Subcutaneous abdominal adipose tissue (tissue), 5 donors: ENCODE data around the gene HES1.

Source experiments
- H3K27ac ChIP-seq: one replicate; pipeline ENCODE4 v1.7.0; 2013; ENCODE audit warnings: low read depth, mild to moderate bottlenecking, inconsistent platforms, low read length, moderate library complexity
- H3K27me3 ChIP-seq, 5 donors: one replicate each; pipeline ENCODE4 v1.7.0; 2013; ENCODE audit warnings: low read length in 5 of 5, inconsistent platforms in 1 of 5; ENCODE audit not compliant: control insufficient read depth in 5 of 5, insufficient read depth in 4 of 5
- H3K36me3 ChIP-seq, 5 donors: one replicate each; pipeline ENCODE4 v1.7.0; 2013; ENCODE audit warnings: low read length in 5 of 5; ENCODE audit not compliant: control insufficient read depth in 5 of 5, insufficient read depth in 5 of 5
- H3K4me1 ChIP-seq, 5 donors: one replicate each; pipeline ENCODE4 v1.7.0; 2013; ENCODE audit warnings: low read length in 5 of 5, mild to moderate bottlenecking in 3 of 5, moderate library complexity in 1 of 5; ENCODE audit not compliant: control insufficient read depth in 5 of 5, insufficient read depth in 5 of 5
- H3K4me3 ChIP-seq, 5 donors: one replicate each; pipeline ENCODE4 v1.7.0; 2013; ENCODE audit warnings: low read length in 5 of 5, low read depth in 1 of 5
- H3K9ac ChIP-seq, 5 donors: one replicate each; pipeline ENCODE4 v1.7.0; 2013; ENCODE audit warnings: low read length in 5 of 5, mild to moderate bottlenecking in 4 of 5, moderate library complexity in 3 of 5
- H3K9me3 ChIP-seq, 5 donors: one replicate each; pipeline ENCODE4 v1.7.0; 2013; ENCODE audit warnings: low read length in 5 of 5; ENCODE audit not compliant: control insufficient read depth in 5 of 5
- donor health status: healthy.
- donor health status: healthy.
- donor health status: healthy.
- donor health status: healthy.
- donor health status: healthy.

The HES1 gene

GRCh38 chr3:194139071-194139813 is 3.3 kb downstream of the HES1 start:
- Histone ChIP-seq H3K9me3 (peaks cover 0 to 4% (median 0%) of the 10 kb centered on the region in 5 donors), H3K36me3 (peaks cover 0 to 3% (median 0%) of the 10 kb centered on the region in 5 donors), H3K27ac (peak overlapping the region; percentile 18), H3K4me3 (peak overlapping the region in 4 of 5 donors; percentile 12 to 91 (median 69)), H3K27me3 (peaks cover 0 to 12% (median 0%) of the 10 kb centered on the region in 5 donors), H3K4me1 (peaks cover 28 to 74% (median 63%) of the 10 kb centered on the region in 5 donors), H3K9ac (peak overlapping the region in 1 of 5 donors; percentile 38)

DNA sequence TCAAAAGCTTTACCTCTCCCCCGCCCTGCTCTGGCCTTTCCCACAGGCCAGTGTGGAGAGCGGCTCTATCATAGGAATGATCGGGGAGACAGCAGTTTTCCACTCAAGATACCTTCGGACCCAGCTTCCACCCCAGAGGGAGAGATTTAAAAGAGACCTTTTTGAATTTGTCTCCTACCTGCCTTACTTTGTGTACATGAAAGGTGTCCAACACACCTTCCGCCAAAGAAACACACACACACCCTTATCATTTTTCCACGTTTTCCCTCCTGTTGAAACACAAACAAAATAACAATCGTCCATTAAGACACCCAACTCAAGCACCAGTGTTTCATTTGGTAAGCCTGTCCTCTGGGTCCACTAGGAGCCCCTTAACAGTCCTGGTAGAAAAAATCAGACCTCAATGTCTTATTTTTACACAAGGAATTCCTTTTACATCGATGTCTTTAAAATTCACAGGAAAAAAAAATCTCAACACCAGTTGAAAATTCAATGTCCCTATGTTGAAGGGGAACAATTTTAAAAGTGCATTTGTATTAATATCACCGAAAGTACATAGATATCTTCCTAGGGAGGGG is 4.0 kb downstream of the HES1 start:
- peaks cover 0 to 4% (median 0%) of the 10 kb centered on the region in 5 donors for H3K9me3 ChIP-seq
- H3K27me3 ChIP-seq = peaks cover 0 to 12% (median 0%) of the 10 kb centered on the region in 5 donors
- no peak overlapping the region for H3K9ac ChIP-seq
- peaks cover 0 to 3% (median 0%) of the 10 kb centered on the region in 5 donors for H3K36me3 ChIP-seq
- peak overlapping the region; percentile 78 for H3K27ac ChIP-seq
- peaks cover 28 to 74% (median 63%) of the 10 kb centered on the region in 5 donors for H3K4me1 ChIP-seq
- H3K4me3 ChIP-seq = peak overlapping the region in 1 of 5 donors; percentile 12

- peaks cover 0 to 8% (median 0%) of the 10 kb centered on the region in 5 donors for H3K27me3 ChIP-seq
- peaks cover 0 to 3% (median 0%) of the 10 kb centered on the region in 5 donors for H3K36me3 ChIP-seq
- peak overlapping the region in 4 of 5 donors; percentile 47 to 66 (median 56) for H3K4me3 ChIP-seq
- H3K9ac ChIP-seq = peak overlapping the region in 4 of 5 donors; percentile 48 to 69 (median 61)
- H3K9me3 ChIP-seq = peaks cover 0 to 3% (median 0%) of the 10 kb centered on the region in 5 donors
- H3K27ac ChIP-seq = peak overlapping the region; percentile 78
- H3K4me1 ChIP-seq = peaks cover 23 to 65% (median 56%) of the 10 kb centered on the region in 5 donors
Measured at GRCh38 chr3:194140520-194141414, 4.8 kb downstream of the HES1 start.

DNA sequence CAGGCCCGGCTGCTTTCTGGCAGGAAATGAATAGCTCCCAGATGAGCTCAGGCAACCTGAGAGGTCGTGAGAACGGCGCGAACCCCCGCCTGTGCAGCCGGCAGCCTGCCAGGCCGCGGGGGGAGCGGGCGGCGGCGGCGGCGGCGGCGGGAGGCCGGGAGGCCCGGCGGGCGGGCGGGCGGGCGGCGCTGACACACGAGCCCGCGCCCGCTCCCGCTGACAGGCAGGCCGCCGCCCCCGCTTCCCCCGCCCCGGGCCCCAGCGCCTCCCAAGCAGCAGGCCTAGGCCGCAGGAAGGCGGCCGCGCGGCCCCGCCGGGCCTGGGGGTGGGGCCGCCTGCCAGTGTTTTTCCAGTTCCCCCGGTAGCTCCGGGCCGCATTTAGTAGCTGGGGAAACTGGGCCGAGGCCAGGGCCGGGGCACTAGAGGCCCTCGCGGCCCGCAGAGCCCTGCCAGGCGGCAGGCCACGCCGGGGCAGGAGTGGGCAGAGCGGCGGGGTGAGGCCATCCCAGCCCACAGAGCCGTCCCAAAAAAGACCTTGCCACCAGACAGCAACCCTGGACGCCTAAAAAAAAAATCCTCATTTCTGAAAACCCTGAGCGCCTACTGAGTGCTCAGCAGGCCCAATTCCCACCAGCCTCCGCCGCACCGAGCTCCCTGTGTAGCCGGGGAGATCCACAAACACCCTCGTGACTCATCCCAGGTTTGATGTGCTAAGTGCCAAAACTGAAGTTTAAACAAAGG is 5.6 kb downstream of the HES1 start:
- no peaks in the 10 kb centered on the region for H3K36me3 ChIP-seq
- H3K4me3 ChIP-seq = peak overlapping the region in 4 of 5 donors; percentile 24 to 66 (median 52)
- H3K4me1 ChIP-seq = peaks cover 16 to 57% (median 48%) of the 10 kb centered on the region in 5 donors
- H3K27ac ChIP-seq = peak overlapping the region; percentile 95
- peak overlapping the region; percentile 39 to 88 (median 82) for H3K9ac ChIP-seq
- no peaks in the 10 kb centered on the region for H3K9me3 ChIP-seq
- peaks cover 0 to 4% (median 0%) of the 10 kb centered on the region in 5 donors for H3K27me3 ChIP-seq

GRCh38 chr3:194142156-194142910 is 6.4 kb downstream of the HES1 start:
- H3K4me1 ChIP-seq = peaks cover 9 to 50% (median 41%) of the 10 kb centered on the region in 5 donors
- H3K27me3 ChIP-seq = no peaks in the 10 kb centered on the region
- H3K27ac ChIP-seq = peak overlapping the region; percentile 95
- H3K9ac ChIP-seq = peak overlapping the region; percentile 39 to 88 (median 82)
- no peaks in the 10 kb centered on the region for H3K9me3 ChIP-seq
- H3K4me3 ChIP-seq = peak overlapping the region in 4 of 5 donors; percentile 1 to 59 (median 40)
- H3K36me3 ChIP-seq = no peaks in the 10 kb centered on the region

DNA sequence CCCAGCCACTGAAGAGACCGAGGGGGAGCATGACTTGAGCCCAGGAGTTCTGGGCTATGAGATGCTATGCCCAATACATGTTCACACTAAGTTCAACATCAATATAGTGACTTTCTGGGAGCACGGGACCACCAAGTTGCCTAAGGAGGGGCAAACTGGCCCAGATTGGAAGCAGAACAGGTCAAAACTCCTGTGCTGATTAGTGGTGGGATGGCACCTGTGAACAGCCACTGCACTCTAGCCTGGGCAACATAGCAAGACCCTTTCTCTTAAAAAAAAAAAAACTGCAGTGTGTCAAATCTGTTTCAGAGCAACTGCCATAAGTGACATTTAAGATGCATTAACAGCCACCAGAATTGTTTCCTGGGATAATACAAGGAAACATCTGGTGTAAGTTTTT is 9.8 kb downstream of the HES1 start:
- no peak overlapping the region for H3K4me3 ChIP-seq
- no peaks in the 10 kb centered on the region for H3K9me3 ChIP-seq
- peaks cover 9 to 22% (median 16%) of the 10 kb centered on the region in 5 donors for H3K4me1 ChIP-seq
- H3K9ac ChIP-seq = no peak overlapping the region
- H3K36me3 ChIP-seq = no peaks in the 10 kb centered on the region
- peaks cover 0 to 2% (median 0%) of the 10 kb centered on the region in 5 donors for H3K27me3 ChIP-seq
- no peak overlapping the region for H3K27ac ChIP-seq

- Histone ChIP-seq H3K27me3 (peaks cover 0 to 2% (median 0%) of the 10 kb centered on the region in 5 donors), H3K9ac (no peak overlapping the region), H3K4me1 (peaks cover 0 to 7% (median 2%) of the 10 kb centered on the region in 5 donors), H3K36me3 (no peaks in the 10 kb centered on the region), H3K27ac (no peak overlapping the region), H3K9me3 (no peaks in the 10 kb centered on the region), H3K4me3 (no peak overlapping the region)
Measured at GRCh38 chr3:194147679-194148078, 11.7 kb downstream of the HES1 start.

DNA sequence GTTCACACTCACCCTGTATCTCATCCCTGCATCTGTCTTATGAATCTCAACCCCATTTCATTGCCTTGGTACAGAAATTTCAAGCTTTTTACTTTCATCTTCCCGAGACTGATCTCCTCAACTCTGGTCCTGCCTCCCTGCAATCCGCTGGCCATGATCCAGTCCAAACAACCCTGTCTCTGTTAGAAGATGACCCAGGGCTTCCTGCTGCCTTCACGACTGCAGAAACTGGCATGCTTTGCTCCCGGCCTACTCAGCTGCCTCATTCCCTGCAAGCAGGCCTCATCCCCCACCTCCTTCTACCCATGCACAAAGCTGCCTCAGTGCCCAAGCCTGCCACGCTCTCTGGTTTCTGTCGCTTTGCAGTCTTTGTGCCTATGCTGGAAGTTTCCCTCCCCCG is 12.4 kb downstream of the HES1 start:
- no peaks in the 10 kb centered on the region for H3K9me3 ChIP-seq
- H3K36me3 ChIP-seq = no peaks in the 10 kb centered on the region
- no peak overlapping the region for H3K9ac ChIP-seq
- H3K27me3 ChIP-seq = peaks cover 0 to 2% (median 0%) of the 10 kb centered on the region in 5 donors
- H3K27ac ChIP-seq = no peak overlapping the region
- no peak overlapping the region for H3K4me3 ChIP-seq
- H3K4me1 ChIP-seq = peaks cover 0 to under 1% (median 0%) of the 10 kb centered on the region in 5 donors
